ENCODE measurements around the gene TMTC1.
A peak's percentile ranks its signal among the peaks of the same experiment; 100 is the strongest.

DNA sequence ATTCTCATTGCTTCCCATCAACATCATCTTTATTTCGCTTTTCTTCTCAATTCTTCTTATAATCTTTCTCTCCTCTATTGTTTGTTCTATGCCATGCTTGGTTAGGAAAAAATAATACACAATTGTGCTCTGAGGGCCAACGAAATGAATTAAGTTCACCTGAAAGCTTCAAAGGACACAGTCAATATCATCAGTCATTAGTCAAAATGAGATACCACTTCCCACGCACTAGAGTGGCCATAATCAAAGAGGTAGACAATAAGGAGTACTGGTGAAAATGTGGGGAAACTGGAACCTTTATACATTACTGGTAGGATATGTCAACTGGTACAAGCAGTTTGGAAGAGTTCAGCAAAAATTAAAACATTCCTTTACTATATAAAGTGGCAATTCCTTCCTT, 91.5 kb downstream of the TMTC1 start:
- no peak for TF ChIP-seq TAF1 (IDR thresholded peaks at IDR 0.05; ENCODE audit: low read depth)
- TF ChIP-seq RAD21 (IDR thresholded peaks at IDR 0.05; ENCODE audit: low read depth) = no peak
- TF ChIP-seq, protein P1, sequence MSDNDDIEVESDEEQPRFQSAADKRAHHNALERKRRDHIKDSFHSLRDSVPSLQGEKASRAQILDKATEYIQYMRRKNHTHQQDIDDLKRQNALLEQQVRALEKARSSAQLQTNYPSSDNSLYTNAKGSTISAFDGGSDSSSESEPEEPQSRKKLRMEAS (IDR thresholded peaks at IDR 0.05) = no peak
- no peak for TF ChIP-seq YY1 (IDR thresholded peaks at IDR 0.05; ENCODE audit: low read depth)
- TF ChIP-seq, protein P2, sequence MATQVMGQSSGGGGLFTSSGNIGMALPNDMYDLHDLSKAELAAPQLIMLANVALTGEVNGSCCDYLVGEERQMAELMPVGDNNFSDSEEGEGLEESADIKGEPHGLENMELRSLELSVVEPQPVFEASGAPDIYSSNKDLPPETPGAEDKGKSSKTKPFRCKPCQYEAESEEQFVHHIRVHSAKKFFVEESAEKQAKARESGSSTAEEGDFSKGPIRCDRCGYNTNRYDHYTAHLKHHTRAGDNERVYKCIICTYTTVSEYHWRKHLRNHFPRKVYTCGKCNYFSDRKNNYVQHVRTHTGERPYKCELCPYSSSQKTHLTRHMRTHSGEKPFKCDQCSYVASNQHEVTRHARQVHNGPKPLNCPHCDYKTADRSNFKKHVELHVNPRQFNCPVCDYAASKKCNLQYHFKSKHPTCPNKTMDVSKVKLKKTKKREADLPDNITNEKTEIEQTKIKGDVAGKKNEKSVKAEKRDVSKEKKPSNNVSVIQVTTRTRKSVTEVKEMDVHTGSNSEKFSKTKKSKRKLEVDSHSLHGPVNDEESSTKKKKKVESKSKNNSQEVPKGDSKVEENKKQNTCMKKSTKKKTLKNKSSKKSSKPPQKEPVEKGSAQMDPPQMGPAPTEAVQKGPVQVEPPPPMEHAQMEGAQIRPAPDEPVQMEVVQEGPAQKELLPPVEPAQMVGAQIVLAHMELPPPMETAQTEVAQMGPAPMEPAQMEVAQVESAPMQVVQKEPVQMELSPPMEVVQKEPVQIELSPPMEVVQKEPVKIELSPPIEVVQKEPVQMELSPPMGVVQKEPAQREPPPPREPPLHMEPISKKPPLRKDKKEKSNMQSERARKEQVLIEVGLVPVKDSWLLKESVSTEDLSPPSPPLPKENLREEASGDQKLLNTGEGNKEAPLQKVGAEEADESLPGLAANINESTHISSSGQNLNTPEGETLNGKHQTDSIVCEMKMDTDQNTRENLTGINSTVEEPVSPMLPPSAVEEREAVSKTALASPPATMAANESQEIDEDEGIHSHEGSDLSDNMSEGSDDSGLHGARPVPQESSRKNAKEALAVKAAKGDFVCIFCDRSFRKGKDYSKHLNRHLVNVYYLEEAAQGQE (IDR thresholded peaks at IDR 0.05; ENCODE audit: low read depth) = no peak
- 0 out of 2 replicates have a peak, but pooled peaks have one; percentile 23 for TF ChIP-seq FOXM1 (IDR thresholded peaks at IDR 0.05; ENCODE audit: borderline replicate concordance, low read depth)
